Measurements from ENCODE around the gene MPP2.
A peak's percentile ranks its signal among the peaks of the same experiment; 100 is the strongest.
"Not testable (repeated sequence)": the region's sequence is repeated elsewhere in the genome, so short reads cannot be mapped to it uniquely, and the experiment has no call there.

Gene MPP2

GRCh38 chr17:43901861-43902589 lies 5.3 kb downstream of the MPP2 start:
- DNase-seq (ENCODE audit: low spot score): no peak

GRCh38 chr17:43900858-43901754 lies 6.2 kb downstream of the MPP2 start:
- DNase-seq (ENCODE audit: low spot score): no peak

- DNase-seq (ENCODE audit: low spot score): peak; percentile 98
Measured at GRCh38 chr17:43900183-43900857, 7.0 kb downstream of the MPP2 start.

- DNase-seq (ENCODE audit: low spot score): no peak
Measured at GRCh38 chr17:43898446-43898845, 8.9 kb downstream of the MPP2 start.

GRCh38 chr17:43897831-43898230 lies 9.5 kb downstream of the MPP2 start:
- no peak for DNase-seq (ENCODE audit: low spot score)

GRCh38 chr17:43894494-43894893 lies 12.8 kb downstream of the MPP2 start:
- not testable (repeated sequence) for DNase-seq (ENCODE audit: low spot score)

- DNase-seq (ENCODE audit: low spot score): no peak
Measured at GRCh38 chr17:43892647-43892952, 14.7 kb downstream of the MPP2 start.

GRCh38 chr17:43891851-43892646 lies 15.3 kb downstream of the MPP2 start:
- DNase-seq (ENCODE audit: low spot score): peak; percentile 49

GRCh38 chr17:43890240-43890639 lies 17.1 kb downstream of the MPP2 start:
- no peak for DNase-seq (ENCODE audit: low spot score)

GRCh38 chr17:43888548-43888947 lies 18.8 kb downstream of the MPP2 start:
- DNase-seq (ENCODE audit: low spot score): no peak

GRCh38 chr17:43882761-43883415 lies 24.4 kb downstream of the MPP2 start:
- no peak for DNase-seq (ENCODE audit: low spot score)

GRCh38 chr17:43881758-43882505 lies 25.4 kb downstream of the MPP2 start:
- DNase-seq (ENCODE audit: low spot score): no peak

- no peak for DNase-seq (ENCODE audit: low spot score)
Measured at GRCh38 chr17:43881181-43881580, 26.2 kb downstream of the MPP2 start.

- DNase-seq (ENCODE audit: low spot score): peak; percentile 92
Measured at GRCh38 chr17:43880420-43880991, 26.8 kb downstream of the MPP2 start.

GRCh38 chr17:43879723-43880419 lies 27.5 kb downstream of the MPP2 start:
- DNase-seq (ENCODE audit: low spot score): no peak

- DNase-seq (ENCODE audit: low spot score): peak; percentile 95
Measured at GRCh38 chr17:43878260-43879175, 28.8 kb downstream of the MPP2 start.

GRCh38 chr17:43877451-43878155 lies 29.7 kb downstream of the MPP2 start:
- DNase-seq (ENCODE audit: low spot score): no peak

GRCh38 chr17:43877031-43877430 lies 30.3 kb downstream of the MPP2 start:
- no peak for DNase-seq (ENCODE audit: low spot score)

Measured in iPS-NIHi11 (cell line).